Middle frontal gyrus (tissue), 1 donor: ENCODE data around the gene RNASEH2B.

ENCODE experiments used
- DNase-seq: peaks from one replicate; pipeline ENCODE4 v3.0.0-alpha.2; 2015; ENCODE audit warnings: low spot score; ENCODE audit errors: extremely low spot score

RNASEH2B gene, protein sequence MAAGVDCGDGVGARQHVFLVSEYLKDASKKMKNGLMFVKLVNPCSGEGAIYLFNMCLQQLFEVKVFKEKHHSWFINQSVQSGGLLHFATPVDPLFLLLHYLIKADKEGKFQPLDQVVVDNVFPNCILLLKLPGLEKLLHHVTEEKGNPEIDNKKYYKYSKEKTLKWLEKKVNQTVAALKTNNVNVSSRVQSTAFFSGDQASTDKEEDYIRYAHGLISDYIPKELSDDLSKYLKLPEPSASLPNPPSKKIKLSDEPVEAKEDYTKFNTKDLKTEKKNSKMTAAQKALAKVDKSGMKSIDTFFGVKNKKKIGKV

DNA sequence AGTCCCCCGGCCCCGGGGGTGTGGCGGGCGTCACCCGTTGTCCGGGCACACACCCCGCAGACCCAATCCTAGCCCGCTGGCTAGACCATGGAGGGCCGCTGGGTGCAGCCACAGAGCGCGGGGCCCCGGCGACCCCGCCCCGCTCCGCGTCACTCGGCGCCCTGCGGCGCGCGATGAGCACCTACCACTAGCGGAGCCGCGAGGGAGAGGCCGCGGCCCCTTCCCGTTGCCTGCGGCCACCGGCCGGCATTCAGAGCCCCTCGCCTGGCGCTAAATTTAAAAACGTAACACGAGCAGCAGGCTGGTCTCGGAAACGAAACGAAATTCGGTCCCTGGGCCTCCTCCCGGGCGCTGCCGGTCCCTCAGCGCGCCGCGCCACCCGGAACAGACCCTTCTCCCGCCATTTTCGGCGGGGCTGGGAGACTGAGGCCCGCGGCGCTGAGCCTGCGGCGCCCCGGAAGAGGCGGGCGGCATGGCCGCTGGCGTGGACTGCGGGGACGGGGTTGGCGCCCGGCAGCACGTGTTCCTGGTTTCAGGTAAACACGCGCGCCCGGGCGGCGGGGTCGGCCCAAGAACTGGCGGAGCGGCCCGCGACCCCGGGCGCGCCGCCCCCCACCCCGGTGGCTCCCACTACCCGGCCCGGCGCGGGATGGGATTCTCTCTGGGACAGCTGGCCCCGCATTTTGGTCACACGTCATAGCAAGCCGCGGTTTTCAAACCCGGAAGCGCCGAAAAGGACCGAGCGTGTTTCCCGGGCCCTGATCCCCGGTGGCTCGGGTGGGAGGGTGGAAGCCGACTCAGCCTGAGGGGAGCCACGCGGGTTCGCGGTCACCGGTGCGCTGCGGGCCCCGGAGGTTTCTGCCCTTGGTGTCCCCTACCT is at the start of gene RNASEH2B:
Gene RNASEH2B, plus strand, starts transcription at position 187 of the 880 bp plus-strand sequence. Its CDS starts 286 bp downstream, at position 473.
- DNase-seq: peak; percentile 44

DNA sequence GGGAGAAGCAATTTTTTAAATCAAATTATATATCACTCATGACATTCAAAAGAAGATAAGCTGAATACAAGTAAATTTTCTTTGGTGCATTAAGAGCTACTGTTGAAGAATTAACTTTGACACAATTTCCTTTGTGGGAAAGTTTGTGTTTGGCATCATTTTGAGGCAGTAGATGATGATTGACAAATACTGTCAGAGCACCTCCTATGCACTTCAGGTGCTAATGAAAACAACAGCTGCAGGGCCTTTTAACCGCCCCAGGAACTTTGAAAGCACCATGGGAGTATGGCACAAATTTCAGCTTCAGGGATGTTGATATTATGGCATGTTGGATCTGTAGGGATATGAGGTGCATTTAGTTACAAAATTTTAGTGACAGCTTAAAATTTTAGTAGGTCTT is 45.1 kb upstream of the RNASEH2B start:
- no peak for DNase-seq

DNA sequence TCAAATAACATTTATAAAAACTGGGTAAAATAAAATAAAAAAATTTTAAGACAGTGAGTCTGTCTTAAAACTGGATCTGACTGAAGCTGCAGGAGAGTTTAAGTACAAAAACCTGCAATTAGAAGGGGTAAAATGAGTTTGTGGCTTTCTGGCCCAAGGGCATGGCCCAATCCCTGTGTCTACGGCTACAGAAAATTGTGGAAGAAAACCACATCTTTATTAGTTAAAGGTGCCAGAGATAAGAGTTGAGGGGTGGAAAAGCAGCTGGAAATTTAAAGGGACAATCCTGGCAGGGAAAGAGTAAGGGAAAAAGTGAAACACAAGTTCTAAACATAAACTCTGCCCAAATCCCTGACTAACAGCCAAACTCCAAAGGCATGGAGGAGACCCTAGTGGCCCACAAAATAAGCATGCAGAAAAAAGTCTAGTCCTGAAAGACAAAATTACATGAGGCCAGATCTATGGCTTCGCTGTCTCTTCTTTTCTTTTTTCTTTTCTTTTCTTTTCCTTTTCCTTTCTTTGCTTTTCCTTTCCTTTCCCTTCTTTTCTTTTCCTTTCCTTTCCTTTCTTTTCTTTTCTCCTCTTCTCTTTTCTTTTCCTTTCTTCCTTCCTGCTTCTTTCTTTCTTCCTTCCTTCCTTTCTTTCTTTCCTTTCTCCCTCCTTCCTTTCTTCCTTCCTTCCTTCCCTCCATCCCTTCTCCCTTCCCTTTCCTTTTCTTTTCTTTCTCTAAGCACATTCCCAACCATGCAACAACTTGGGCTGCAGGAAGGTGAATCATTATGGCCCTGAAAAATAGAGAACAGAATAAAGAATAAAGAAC is 42.6 kb upstream of the RNASEH2B start:
- no peak for DNase-seq

DNA sequence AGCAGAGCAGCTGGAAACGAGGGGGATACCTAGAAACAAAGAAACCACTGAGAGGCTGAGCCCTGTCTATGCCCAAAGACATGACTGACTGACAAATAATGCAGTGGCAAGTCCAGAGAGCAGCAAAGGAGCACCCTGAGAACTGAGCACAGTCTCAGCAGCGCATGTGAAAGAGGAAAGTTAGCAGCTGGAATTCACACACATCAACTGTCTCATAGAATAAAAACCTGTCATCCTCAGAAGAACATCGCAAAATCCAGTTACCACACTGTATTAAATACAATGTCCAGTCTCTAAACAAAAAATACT is 42.0 kb upstream of the RNASEH2B start:
- no peak for DNase-seq

DNA sequence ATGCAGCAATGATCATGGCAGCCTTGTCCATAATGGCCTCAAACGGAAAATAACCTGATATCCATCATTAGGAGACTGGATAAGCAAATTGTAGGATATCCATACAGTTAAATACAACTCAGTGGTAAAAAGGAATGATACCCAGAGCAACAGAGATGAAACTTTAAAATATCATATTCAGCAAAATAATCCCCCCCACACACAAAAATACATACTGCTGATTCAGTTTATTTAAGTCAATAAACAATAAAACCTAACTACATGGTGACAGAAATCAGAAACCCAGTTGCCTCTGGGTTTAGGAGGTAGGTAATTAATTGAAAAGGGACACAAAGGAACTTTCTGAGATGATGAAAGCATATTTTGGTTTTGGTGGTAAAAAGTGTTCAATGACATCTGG is 38.2 kb upstream of the RNASEH2B start:
- DNase-seq: no peak

DNA sequence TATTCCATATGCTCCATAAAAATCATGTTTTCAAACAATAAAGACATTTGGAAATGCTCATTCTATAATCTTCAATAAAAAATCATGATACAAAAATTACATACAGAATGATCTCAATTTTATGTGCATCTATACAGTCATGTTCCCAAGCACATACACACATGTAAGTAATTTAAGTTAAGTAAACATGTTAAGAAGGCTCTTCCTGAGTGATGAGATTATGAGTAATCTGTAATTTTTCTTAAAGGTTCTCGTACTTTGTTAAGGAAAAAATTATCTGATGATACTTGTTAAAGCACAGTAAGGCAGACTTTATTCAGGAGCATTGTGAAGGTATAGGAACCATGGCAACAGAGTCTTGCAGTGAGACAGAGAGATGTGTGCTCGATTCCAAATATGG is 36.1 kb upstream of the RNASEH2B start:
- DNase-seq: no peak

DNA sequence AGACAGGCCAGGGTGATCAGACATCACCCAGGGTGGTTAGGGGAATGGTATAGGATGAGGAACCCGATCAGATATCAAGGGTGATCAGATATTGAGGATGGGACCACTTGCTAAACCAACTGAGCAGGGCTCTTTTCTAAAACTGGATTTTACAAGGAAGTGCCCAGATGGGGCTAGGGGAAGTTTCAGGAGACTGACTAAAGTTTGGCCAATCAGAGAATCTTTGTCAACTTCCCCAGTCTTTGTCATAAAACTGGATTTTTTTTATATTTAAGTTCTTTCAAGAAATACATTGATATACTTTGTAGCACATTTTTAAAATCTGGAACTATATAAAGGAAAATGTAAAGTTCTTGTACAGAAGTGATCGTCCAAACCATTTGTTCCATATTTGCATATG is 35.6 kb upstream of the RNASEH2B start:
- no peak for DNase-seq

DNA sequence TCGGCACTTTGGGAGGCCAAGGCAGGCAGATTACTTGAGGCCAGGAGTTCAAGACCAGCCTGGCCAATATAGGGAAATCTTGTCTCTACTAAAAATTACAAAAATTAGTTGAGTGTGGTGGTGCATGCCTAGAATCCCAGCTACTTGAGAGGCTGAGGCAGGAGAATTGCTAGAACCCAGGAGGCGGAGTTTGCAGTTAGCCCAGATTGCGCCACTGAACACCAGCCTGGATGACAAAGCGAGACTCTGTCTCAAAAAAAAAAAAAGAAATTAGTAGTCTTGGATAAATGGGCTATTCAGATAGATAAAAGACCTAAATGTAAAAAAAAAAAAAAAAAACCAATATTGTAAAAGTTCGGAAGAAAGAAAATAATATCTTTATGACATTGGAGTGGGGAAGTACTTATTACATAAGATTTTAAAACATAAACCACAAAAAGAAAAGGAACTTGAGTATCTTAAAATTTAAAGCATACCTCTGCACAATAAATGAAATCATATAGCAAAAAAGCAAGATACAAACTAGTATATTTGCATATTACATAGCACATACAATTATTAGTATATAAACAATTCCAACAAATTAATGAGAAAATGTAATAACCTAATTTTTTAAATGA is 26.7 kb upstream of the RNASEH2B start:
- no peak for DNase-seq

DNA sequence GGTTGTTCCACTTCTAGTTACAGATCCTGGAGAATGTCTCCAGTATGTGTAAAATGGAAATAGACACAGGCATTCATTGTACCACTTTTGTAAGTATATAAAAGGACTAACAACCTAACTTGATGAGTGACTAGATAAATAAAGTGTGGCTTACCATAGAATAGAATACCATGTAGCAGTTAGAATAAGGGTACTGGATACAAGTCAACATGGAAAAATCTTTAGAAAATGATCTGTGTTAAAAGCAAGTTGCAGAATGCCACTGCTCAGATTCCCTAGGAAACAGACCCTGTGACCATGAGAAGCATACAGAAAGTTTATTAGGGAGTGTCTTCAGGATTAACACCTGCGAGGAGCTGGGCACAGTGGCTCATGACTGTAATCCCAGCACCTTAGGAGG is 25.9 kb upstream of the RNASEH2B start:
- no peak for DNase-seq

DNA sequence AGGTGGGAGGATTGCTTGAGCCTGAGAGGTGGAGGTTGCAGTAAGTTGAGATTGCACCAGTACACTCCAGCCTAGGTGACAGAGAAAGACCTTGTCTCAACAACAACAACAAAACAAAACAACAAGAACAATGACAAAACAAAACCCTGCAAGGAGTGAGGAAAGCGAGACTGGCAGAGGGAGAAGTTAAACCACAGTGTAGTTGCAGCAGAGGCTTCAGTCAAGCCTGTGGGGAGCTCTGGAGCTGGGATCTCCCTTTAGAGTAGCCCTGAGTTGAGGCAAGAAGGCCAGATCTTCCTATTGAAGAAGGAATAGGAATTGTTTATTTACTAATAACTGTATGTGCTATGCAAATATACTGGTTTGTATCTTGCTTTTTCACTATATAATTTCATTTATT is 25.3 kb upstream of the RNASEH2B start:
- no peak for DNase-seq

DNA sequence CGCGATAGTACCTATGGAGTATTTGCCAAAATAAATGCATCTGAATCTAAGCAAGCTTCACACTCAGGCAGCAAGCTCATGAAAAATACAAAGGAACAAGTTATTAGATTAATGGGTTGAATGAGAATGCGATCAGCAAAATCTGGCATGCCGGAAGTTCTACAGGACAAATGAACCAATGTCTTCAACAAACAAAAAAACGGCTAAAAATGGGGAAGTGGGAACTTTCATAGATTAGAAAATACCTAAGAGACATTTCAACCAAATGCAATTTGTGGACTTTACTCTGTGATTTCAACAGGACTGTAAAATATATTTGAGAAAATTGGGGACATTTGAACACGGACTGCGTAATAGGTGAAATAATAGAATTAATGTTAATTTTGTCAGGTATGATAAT is 22.4 kb upstream of the RNASEH2B start:
- no peak for DNase-seq

DNA sequence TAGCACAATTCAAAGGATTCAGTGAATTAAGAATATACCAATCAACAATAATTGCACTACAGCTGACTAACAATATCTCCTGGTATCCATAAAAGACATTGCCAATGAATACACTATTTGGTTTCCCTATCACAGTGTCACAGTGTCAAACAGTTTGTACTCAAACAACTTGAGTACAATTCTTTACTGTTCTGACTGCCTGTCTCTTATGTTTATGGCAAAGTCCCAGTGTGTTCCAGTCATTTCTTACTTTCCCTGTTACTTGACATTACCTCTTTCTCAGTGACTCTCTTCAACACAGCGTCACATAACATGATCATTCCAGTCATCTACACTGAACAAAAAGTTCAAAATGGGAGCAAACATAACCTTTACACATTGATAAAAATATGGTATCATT is 21.2 kb upstream of the RNASEH2B start:
- DNase-seq: no peak

DNA sequence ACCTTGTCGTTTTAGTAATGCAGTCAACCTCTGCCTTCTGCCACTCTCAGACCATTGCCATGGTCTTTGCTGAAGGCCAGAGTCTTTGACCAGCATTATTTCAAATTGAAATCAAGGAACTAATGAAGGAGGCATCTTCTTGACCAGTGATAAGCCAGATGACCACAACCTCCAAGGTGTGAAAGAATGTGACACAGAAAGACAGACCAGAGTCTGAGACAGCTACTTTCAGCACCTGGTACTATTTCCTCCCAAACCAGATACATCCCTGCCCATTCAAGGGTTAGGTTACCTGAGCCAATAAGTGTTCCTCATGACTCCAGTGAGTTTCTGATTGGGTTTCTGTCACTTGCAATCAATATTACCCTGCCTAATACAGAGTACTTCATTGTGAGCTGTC is 20.3 kb upstream of the RNASEH2B start:
- no peak for DNase-seq

DNA sequence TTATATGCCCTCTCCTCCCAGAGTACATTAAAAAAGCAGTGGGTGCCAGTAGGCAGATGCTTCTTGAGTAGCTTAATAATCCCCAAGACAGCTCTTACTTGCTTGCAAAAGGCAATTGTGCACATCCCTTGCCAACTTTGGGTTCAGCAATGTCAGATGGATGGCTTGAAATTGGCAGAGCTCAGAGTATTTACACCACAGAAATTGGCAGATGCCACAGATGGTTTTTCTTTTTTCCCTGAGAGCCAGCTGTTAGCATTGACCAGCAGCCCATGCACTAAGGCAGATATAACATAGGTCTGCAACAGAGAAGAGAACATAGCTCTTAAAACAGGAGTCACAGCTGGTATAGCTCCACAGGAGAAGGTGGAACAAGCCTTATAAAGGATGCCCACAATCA is 18.4 kb upstream of the RNASEH2B start:
- no peak for DNase-seq

DNA sequence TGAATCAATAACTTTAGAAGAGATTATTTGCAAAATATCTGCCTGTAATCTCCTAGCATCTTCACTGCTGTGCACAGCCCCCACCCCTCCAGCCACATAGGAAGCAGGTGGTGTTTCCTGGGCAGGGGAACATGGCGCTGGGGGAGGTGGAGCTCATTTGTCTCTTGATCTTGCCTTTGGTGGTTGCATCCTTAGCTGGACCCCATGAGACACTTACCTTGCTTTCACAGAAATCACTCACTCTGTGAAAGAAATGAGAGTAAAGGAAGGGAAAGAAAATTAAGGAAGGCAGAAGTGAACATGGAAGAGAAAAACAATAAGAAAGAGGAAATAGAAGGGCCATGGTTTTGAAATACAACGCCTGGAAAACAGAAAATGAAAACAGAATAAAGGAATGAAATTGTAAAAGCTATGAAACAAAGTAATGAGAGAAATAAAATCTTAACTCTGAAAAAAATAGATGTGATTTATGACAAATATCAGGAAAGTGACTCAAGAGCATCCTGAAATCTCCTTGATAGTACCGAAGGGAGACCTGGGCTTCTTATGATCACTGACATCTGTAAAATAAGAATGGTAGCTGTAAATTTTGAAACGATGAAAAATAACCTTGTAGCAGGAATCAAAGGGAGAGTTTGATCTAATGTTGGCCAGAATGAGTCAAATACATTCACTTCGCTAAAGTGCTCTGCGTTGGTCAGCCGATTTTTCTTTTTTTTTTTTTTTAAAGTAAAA is 17.2 kb upstream of the RNASEH2B start:
- no peak for DNase-seq

DNA sequence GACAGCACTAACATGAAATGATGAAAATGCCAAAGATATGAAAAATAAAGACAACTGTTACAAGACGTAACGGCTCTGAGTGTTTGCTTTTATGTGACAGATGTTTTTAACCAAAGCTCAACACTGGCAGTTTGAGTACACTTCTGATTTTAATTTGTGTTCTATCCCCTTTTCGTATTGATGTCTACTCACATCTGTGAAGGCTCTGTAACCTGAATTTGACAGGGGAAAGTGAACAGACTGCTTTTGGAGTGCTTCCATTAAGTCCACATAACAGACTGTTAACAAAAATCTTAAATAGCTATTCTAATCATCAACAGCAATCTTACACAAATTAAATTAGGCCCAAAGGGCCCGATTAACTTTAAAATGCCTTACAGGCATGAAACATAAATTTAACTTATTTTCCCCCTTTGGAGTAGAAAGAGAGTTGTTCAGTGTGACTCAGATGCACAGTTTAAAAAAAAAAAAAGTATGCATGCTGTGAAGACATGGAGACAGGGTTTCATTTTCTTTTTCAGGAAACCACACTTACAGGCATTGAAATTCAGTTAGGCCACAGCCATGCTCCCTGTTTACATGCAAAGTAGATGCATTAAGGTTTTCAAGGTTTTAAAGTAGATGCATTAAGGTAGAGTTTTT is 16.3 kb upstream of the RNASEH2B start:
- no peak for DNase-seq

DNA sequence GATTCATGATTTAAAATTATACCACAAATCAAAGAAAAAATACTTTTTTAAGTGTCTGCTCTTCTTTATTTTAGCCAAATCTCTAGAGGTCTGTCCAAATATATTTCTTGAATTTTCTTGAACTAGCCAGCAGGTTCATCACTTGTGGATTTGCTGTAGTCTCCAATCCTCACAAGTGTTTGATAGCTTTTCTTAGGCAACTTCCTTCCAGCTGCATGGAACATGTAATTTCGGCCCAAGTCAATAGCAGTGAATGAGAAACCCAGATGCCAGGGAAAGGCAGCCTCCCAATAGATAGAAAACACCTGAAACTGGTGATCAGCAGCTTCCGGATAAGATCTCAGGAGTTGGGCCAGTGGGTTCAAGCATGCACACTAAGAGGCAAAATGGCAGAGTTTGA is 15.6 kb upstream of the RNASEH2B start:
- DNase-seq: no peak

DNA sequence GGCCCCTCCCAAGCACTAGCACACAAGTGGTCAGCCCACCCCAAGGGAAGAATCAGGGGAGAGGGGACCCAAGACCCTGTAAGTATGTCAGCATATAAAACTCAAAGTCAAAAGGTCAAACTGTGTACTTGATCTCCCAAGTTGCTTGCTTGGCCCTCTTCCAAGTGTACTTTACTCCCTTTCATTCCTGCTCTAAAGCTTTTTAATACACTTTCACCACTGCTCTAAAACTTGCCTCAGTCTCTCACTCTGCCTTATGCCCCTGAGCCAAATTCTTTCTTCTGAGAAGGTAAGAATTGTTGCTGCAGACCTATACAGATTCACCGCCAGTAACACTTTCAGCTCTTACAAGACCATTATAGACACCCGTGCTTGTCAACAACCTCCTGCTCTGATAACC is 15.1 kb upstream of the RNASEH2B start:
- no peak for DNase-seq

DNA sequence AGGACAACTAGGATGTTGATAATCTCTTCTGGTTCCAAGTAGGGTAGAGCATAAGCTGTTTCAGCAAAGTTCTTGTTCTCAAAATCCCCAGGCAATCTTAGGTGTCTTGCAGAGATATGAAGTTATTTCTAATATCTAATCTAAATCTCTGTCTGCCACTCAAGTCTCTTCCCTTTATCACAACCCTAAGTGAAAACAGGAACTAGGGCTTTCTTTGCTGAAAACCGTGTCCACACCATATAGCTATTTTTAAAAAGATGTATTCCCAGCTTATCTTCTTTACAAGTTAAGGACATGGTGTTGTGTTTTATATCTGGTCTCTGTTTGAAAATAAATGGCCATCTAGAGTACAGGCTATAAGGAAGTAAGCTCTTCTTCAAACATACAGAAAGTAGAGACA is 11.3 kb upstream of the RNASEH2B start:
- no peak for DNase-seq

DNA sequence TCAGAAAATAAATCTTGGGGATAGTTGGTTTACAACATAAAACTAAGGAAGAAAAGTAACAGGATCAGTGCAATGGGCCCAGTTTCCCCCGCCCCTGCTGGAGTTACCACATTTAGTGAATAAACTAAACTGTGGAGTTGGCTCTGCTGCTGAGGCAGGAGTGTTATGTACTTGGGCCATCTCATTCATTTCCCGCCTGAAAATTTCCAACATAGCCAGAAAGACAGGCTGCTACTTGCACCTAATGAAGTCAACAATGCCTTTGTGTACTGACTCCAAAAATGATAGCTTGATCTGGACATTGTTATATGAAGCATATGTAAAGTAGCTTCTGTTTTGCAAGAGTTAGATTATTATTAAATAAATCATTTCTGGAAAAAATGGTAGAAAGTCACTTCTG is 7.9 kb upstream of the RNASEH2B start:
- DNase-seq: no peak
